Natural killer cell treated with Interleukin-12 subunit alpha and Interleukin-12 subunit beta and Interleukin-15 and Interleukin-18, amount 100 ng/mL, for 72 hours (primary cell): ENCODE data around the gene ZNF791. TPM values are rescaled to one million over a fixed set of nuclear protein-coding genes. Genes with fewer than 3 reads are reported as not detected.
"Not testable (repeated sequence)": the region's sequence is repeated elsewhere in the genome, so short reads cannot be mapped to it uniquely, and the experiment has no call there.

Source experiments
- ATAC-seq, 2 donors: fragments of 150-1000 bp; cut with Tn5 transposase in 1 of 2; sonication (Bioruptor Pico), chemical (Tn5 transposase) in 1 of 2; 2 replicates each; pipeline ENCODE4 v1.10.0; 2021
- DNase-seq: peaks from one replicate; pipeline ENCODE4 v3.0.0; 2022; ENCODE audit warnings: low spot score
- H3K27ac Mint-ChIP-seq, 2 donors: 1 replicate in 1 of 2; 2 replicates in 1 of 2; pipeline ENCODE4 v1.8.0; 2022; ENCODE audit warnings: mixed read lengths in 2 of 2, mild to moderate bottlenecking in 1 of 2, moderate library complexity in 1 of 2
- H3K27me3 Mint-ChIP-seq, 2 donors: 1 replicate in 1 of 2; 2 replicates in 1 of 2; pipeline ENCODE4 v1.8.0; 2022; ENCODE audit warnings: mixed read lengths in 2 of 2
- H3K36me3 Mint-ChIP-seq: one replicate; pipeline ENCODE4 v1.8.0; 2022; ENCODE audit warnings: mixed read lengths
- H3K4me1 Mint-ChIP-seq, 2 donors: 1 replicate in 1 of 2; 2 replicates in 1 of 2; pipeline ENCODE4 v1.8.0; 2022; ENCODE audit warnings: low read depth in 2 of 2, mixed read lengths in 2 of 2, mild to moderate bottlenecking in 1 of 2
- H3K4me3 Mint-ChIP-seq: one replicate; pipeline ENCODE4 v1.8.0; 2022; ENCODE audit warnings: mixed read lengths
- H3K9me3 Mint-ChIP-seq: 2 replicates; pipeline ENCODE4 v1.8.0; 2022; ENCODE audit warnings: mixed read lengths
- total RNA-seq, 2 donors: library from RNA; stranded (reverse); gene quantifications; one replicate each; pipeline ENCODE4 v1.2.3, GENCODE V29; 2022

Gene ZNF791
- total RNA-seq = 10 to 100 TPM; 28.7 to 29.1 TPM

DNA sequence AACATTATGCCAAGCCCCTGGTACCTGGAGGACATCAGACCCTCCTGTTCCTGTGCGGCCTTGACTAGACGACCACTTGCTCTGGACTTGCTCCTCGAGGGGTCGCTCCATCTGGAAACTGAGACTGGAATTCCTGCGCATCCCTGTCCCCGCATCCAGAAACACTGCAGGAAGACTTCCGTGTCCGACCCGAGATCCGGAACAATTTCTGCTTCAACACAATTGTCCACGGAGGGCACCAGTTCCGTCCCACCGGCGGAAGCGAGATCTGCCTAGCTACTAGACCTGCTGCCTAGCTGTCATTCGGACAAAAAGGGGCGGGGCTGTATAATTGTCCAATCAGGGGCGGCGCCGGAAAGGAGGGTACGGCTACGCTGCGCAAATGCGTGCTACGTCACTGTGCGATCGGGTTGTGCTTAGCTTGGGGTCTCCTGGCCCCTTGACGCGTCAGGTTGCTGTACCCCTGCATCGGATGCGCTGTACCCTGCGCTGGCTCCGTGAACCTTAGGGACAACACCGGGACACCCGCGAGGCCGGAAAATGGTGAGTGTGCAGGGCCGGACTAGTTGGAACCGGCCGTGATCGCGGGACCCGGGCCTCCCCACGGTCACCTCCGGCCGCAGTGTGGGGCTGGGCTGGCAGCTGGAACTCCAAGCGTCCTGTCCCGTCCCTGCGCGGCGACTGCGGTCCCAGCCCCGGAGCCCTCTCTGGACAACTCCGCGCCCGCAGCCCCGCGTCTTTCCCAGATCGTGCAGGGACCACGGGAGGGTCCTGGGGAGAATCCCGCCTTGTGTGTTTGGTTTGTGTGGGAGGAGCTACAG lies at the start of gene ZNF791, which contains the start of gene ZNF490:
Gene ZNF791, plus strand, starts transcription at position 381 of the 821 bp plus-strand sequence. Its CDS starts 160 bp downstream, at position 541.
Gene ZNF490, minus strand, starts transcription at position 274 of the 821 bp plus-strand sequence. Its CDS starts 133 bp downstream, at position 141.
- Mint-ChIP-seq H3K27me3 (no peaks in the 10 kb centered on the region), H3K4me3 (peak within 1 kb of the TSS; percentile 93), H3K4me1 (peaks cover 17 to 23% of the 10 kb centered on the region in 2 donors), H3K36me3 (peaks cover 7% of the 10 kb centered on the region), H3K27ac (peak within 1 kb of the TSS; percentile 82 to 98), H3K9me3 (no peaks in the 10 kb centered on the region)
- DNase-seq (peak; percentile 96), ATAC-seq (peak; percentile 97 to 99)

DNA sequence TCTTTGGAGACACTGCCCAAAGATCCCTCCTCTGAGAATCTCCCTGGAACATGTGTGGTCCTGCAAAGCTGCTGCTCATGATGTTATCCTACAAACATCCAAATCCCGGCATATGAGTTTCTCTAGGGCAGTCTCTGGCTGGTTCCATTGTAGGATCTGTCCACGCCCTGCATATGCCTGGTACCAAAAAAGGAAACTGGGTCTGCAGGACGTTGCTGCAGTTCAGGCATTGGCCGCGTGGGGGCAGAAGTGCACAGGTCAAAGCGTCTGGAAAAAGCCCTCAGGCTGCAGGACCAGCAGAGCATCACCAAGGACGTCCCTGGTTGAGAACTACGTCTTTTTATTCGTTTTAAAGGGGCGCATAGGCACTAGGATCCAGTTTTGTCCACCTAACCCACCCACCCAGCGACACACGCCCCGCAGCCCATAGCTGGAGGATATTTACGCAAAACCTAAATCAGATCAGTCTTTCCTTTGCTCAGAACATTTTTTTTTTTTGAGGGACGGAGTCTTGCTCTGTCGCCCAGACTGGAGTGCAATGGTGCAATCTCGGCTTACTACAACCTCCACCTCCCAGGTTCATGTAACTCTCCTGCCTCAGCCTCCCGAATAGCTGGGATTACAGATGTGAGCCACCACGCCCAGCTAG lies 46.6 kb upstream of the ZNF791 start:
- Mint-ChIP-seq H3K27me3 (no peaks in the 10 kb centered on the region), H3K4me1 (peaks cover 5 to 6% of the 10 kb centered on the region in 2 donors), H3K36me3 (no peaks in the 10 kb centered on the region), H3K4me3 (no peak overlapping the region), H3K9me3 (no peaks in the 10 kb centered on the region), H3K27ac (no peak overlapping the region)
- ATAC-seq = peak; percentile 84 to 90
- peak; percentile 87 for DNase-seq

DNA sequence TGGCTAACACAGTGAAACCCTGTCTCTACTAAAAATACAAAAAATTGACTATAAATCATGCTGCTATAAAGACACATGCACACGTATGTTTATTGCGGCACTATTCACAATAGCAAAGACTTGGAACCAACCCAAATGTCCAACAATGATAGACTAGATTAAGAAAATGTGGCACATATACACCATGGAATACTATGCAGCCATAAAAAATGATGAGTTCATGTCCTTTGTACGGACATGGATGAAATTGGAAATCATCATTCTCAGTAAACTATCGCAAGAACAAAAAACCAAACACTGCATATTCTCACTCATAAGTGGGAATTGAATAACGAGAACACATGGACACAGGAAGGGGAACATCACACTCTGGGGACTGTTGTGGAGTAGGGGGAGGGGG lies 44.3 kb upstream of the ZNF791 start:
- H3K9me3 Mint-ChIP-seq, H3K4me1 Mint-ChIP-seq, H3K36me3 Mint-ChIP-seq, H3K4me3 Mint-ChIP-seq, H3K27ac Mint-ChIP-seq, ATAC-seq, DNase-seq, H3K27me3 Mint-ChIP-seq: not testable (repeated sequence)

DNA sequence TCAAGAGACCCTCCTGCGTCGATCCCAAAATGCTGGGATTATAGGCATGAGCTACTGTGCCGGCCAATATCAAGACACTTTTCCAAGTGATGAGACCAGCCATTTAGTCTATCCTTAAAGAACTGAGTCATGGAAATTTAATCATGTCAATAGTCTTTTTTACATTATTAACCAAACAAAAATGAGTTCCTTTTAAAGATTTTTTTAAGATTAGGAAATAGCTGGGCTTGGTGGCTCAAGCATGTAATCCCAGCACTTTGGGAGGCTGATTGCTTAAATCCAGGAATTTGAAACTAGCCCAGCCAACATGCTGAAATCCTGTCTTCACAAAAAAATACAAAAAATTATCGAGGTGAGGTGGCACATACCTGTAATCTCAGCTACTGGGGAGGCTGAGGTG lies 42.8 kb upstream of the ZNF791 start:
- no peaks in the 10 kb centered on the region for H3K27me3 Mint-ChIP-seq
- DNase-seq (no peak), ATAC-seq (no peak)
- H3K9me3 Mint-ChIP-seq = no peaks in the 10 kb centered on the region
- H3K36me3 Mint-ChIP-seq = no peaks in the 10 kb centered on the region
- peaks cover 5 to 6% of the 10 kb centered on the region in 2 donors for H3K4me1 Mint-ChIP-seq
- no peak overlapping the region for H3K4me3 Mint-ChIP-seq
- H3K27ac Mint-ChIP-seq = no peak overlapping the region

DNA sequence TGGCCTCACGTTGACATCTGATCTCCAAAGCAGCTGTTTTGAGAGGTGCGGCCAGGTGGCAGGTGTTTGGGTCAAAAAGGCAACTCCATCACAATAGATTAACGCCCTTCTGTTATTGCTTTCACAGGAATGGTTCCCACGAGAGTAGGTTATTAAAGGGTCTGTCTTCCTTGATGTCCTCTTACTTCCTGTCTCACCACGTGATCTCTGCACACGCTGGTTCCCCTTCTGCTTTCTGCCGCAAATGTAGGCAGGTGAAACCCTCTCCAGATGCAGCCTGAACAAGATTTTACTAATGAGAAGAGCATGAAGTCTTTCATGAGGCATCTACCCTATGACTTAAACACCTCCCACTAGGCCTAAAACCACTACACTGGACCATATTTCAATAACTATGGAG lies 36.7 kb upstream of the ZNF791 start:
- Mint-ChIP-seq H3K27ac (no peak overlapping the region), H3K36me3 (peaks cover 7% of the 10 kb centered on the region), H3K4me3 (no peak overlapping the region), H3K27me3 (no peaks in the 10 kb centered on the region), H3K9me3 (no peaks in the 10 kb centered on the region), H3K4me1 (peaks cover 7% of the 10 kb centered on the region in 2 donors)
- ATAC-seq = no peak
- DNase-seq = no peak

DNA sequence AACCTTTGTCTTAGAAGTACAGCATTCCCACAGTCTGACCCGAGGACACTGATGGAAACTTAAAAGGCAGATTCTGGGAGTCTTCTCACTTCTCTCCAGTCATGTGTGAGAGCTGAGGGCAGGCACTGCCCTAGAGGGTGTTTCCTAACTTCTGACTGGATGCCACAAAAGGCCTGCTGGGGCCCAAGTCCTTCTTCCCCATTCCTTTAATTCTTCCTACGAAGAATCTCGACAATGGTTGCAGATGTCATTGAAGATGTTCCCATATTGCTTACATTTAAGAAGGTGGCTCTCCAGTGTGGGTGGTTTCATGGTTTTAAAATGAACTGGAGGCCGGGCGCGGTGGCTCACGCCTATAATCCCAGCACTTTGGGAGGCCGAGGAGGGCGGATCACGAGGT lies 32.1 kb upstream of the ZNF791 start:
- H3K4me1 Mint-ChIP-seq = peaks cover 7% of the 10 kb centered on the region in 2 donors
- H3K9me3 Mint-ChIP-seq = no peaks in the 10 kb centered on the region
- ATAC-seq = no peak

DNA sequence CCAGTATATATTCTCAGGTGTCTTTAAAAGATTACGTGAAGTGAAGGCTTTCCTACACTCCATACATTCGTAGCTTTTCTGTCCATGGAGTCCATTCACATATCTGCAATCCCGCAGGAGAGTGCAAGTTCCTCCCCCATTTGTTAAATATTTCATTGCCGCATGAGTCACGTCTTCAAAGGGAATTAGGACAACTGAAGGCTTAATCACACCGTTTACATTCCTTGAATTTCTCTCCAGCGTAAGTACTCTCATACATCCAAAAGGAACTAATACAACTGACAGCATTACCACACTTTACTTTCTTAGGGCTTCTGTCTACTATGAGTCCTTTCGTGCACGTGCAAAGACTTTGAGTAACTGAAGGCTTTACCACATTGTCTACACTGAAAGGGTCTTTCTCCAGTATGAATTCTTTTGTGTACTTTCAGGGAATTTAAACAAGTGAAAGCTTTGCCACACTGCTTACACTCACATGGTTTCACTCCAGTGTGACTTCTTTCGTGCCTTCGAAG lies 30.5 kb upstream of the ZNF791 start:
- no peak overlapping the region for H3K4me3 Mint-ChIP-seq
- H3K4me1 Mint-ChIP-seq = peaks cover 0 to 2% of the 10 kb centered on the region in 2 donors
- H3K36me3 Mint-ChIP-seq = peaks cover 32% of the 10 kb centered on the region
- no peak for DNase-seq
- H3K9me3 Mint-ChIP-seq = no peaks in the 10 kb centered on the region
- ATAC-seq = no peak
- H3K27me3 Mint-ChIP-seq = no peaks in the 10 kb centered on the region
- H3K27ac Mint-ChIP-seq = no peak overlapping the region

More for the DNA sequence above, 32.1 kb upstream of the ZNF791 start:
- DNase-seq = no peak
- no peak overlapping the region for H3K4me3 Mint-ChIP-seq
- H3K36me3 Mint-ChIP-seq = peaks cover 29% of the 10 kb centered on the region
- H3K27ac Mint-ChIP-seq = no peak overlapping the region
- no peaks in the 10 kb centered on the region for H3K27me3 Mint-ChIP-seq

DNA sequence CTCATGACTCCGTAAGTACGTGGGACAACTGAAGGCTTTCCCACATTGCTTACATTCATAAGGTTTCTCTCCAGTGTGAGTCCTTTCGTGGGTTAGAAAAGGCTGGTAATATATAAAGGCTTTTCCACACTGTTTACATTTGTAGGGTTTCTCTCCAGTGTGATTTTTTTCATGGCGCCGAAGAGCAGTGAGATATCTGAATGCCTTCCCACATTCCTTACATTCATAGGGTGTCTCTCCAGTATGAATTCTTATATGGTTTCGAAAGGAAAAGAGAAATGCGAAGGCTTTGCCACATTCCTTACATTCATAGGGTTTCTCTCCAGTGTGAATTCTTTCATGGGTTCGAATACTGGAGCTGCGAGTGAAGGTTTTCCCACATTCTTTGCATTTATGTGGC lies 29.6 kb upstream of the ZNF791 start:
- H3K4me1 Mint-ChIP-seq = peaks cover 0 to 2% of the 10 kb centered on the region in 2 donors
- no peak overlapping the region for H3K4me3 Mint-ChIP-seq
- H3K27me3 Mint-ChIP-seq = no peaks in the 10 kb centered on the region
- H3K36me3 Mint-ChIP-seq = peaks cover 32% of the 10 kb centered on the region
- no peak for DNase-seq
- no peak overlapping the region for H3K27ac Mint-ChIP-seq
- H3K9me3 Mint-ChIP-seq = no peaks in the 10 kb centered on the region
- ATAC-seq = no peak

DNA sequence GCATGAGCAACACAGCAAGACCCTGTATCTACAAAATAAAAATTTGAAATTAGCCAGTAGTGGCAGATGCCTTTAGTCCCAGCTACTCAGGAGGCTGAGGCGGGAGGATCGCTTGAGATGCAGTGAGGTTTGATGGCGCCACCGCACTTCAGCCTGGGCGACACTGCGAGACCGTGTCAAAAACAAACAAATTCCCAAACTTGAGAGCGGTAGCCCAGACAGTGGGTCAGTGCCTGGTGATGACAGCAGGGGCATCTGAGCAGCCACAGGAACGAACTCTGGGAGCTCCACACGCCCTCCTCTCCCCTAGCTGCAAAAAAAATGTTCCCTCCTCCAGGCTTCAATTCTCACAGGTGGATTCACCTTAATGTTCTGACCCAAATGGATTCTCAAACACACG lies 14.2 kb upstream of the ZNF791 start:
- Mint-ChIP-seq H3K9me3 (no peaks in the 10 kb centered on the region), H3K4me1 (peaks cover 0 to 3% of the 10 kb centered on the region in 2 donors), H3K36me3 (no peaks in the 10 kb centered on the region), H3K27me3 (no peaks in the 10 kb centered on the region), H3K4me3 (no peak overlapping the region), H3K27ac (no peak overlapping the region)
- DNase-seq (no peak), ATAC-seq (no peak)

DNA sequence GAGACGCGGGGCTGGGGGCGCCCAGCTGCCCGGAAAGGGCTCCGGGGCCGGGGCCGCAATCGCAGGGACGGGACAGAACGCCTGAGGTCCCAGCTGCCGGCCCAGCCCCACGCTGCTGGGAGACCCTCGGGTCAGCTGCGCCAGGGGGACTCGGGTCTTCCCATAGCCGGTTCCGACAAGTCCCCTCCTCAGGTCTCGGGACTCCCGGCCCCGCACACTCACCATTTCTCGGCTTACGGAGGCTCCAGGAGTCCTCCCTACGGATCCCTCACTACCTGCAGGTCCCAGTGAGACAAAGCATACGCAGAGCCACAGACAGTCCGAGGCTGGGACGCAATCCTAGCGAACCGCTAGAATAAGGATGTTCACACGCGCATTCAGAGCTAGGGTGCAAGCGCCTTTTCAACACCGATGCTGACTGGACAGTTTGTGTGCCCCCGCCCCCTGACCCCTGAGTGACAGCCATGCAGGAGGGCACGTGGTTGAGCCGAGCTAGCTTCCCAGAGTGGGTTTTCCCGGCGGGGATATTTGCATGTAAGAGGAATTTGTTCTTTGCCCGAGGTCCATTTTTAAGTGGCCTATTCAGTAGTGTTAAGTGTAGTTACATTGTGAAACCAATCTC lies 13.7 kb upstream of the ZNF791 start:
- ATAC-seq (no peak), DNase-seq (no peak)
- Mint-ChIP-seq H3K9me3 (no peaks in the 10 kb centered on the region), H3K27ac (no peak overlapping the region), H3K4me3 (no peak overlapping the region), H3K27me3 (no peaks in the 10 kb centered on the region), H3K36me3 (no peaks in the 10 kb centered on the region), H3K4me1 (peaks cover 0 to 3% of the 10 kb centered on the region in 2 donors)

DNA sequence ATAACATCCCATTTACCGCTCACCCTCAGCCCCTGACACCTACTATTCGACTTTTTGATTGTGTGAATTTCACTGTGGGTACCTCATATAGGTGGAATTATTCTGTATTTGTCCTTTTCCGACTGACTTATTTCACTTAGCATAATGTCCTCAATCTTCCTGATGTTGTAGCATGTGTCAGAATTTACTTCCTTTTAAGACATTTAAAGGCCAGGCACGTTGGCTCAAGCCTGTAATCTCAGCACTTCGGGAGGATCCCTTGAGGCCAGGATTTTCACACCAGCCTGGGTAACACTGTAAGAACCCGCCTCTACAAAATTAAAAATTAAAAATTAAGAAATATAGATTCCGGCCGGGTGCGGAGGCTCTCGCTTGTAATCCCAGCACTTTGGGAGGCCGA lies 13.1 kb upstream of the ZNF791 start:
- Mint-ChIP-seq H3K36me3 (no peaks in the 10 kb centered on the region), H3K27me3 (no peaks in the 10 kb centered on the region), H3K27ac (no peak overlapping the region), H3K4me3 (no peak overlapping the region), H3K9me3 (no peaks in the 10 kb centered on the region), H3K4me1 (peaks cover 0 to 3% of the 10 kb centered on the region in 2 donors)
- DNase-seq = no peak
- no peak for ATAC-seq

DNA sequence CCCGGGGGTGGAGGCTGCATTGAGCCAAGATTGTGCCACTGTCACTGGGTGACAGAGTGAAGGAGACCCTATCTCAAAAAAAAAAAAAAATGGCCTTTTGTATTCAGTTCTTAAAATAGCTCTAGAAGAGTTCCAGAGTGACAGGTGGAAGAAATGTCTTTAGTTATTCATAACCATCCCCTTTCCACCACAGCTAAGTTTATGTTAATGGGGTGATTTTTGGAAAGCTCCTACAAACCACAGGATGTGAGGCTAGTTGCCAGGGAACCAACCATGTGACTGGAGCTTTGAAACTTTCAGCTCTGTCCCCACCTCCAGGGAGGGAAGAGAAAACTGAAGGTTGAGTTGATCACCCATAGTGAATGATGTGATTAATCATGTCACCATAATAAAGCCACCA lies 7.0 kb upstream of the ZNF791 start:
- peak overlapping the region in 1 of 2 donors; percentile 17 for H3K27ac Mint-ChIP-seq
- H3K36me3 Mint-ChIP-seq = no peaks in the 10 kb centered on the region
- peaks cover 0 to 3% of the 10 kb centered on the region in 2 donors for H3K4me1 Mint-ChIP-seq
- DNase-seq (no peak), ATAC-seq (peak; percentile 64 to 72)
- no peaks in the 10 kb centered on the region for H3K27me3 Mint-ChIP-seq
- no peaks in the 10 kb centered on the region for H3K9me3 Mint-ChIP-seq
- no peak overlapping the region for H3K4me3 Mint-ChIP-seq

DNA sequence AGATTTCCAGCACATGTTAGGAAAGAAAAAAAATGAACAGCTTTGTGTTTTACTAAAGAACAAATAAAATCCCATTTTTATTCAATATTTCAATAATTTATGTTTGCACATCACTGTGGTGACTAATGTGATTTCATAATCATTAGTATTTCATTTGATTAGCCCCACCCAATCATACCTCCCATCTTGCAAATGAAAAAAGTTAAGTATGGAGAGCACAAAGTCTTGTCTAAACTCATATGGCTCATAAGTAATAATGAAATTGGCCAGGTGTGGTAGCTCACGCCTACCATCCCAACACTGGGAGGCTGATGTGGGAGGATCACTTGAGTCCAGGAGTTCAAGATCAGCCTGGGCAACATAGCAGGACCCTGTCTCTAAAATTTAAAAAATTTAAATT lies 3.9 kb upstream of the ZNF791 start:
- no peaks in the 10 kb centered on the region for H3K27me3 Mint-ChIP-seq
- no peaks in the 10 kb centered on the region for H3K36me3 Mint-ChIP-seq
- no peaks in the 10 kb centered on the region for H3K9me3 Mint-ChIP-seq

DNA sequence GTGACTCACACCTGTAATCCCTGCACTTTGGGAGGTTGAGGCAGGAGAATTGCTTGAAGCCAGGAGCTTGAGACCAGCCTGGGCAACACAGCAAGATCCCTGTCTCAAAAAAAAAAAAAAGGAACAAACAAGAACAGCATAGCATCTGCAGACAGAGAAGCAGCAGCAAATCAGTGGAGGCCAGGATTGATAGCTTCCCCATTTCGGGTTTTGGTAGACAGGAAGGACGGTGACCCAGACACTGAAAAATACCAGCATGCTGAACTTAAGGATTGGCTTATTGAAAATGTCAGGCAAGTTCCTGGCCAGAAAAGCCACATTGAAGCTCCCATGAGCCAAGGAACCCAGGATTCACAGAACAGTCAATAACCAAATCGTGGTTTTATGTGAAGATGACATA lies 3.1 kb upstream of the ZNF791 start:
- Mint-ChIP-seq H3K27ac (no peak overlapping the region), H3K36me3 (no peaks in the 10 kb centered on the region), H3K27me3 (no peaks in the 10 kb centered on the region), H3K4me1 (peaks cover 5 to 17% of the 10 kb centered on the region in 2 donors), H3K9me3 (no peaks in the 10 kb centered on the region), H3K4me3 (no peak overlapping the region)
- DNase-seq (no peak), ATAC-seq (no peak)

More for the DNA sequence above, 3.9 kb upstream of the ZNF791 start:
- ATAC-seq = no peak
- DNase-seq = no peak
- no peak overlapping the region for H3K27ac Mint-ChIP-seq
- H3K4me1 Mint-ChIP-seq = peaks cover 4 to 16% of the 10 kb centered on the region in 2 donors
- H3K4me3 Mint-ChIP-seq = no peak overlapping the region
